HEK293 (cell line): ENCODE results near the gene COBL.

Source experiments
- KLF7 ChIP-seq: fragments of 450-650 bp; formaldehyde crosslinking; IDR thresholded peaks from 2 replicates; pipeline ENCODE4 v1.5.1; 2016; ENCODE audit warnings: missing biosample characterization, missing genetic modification characterization, borderline replicate concordance
- SP3 ChIP-seq: fragments of 450-650 bp; formaldehyde crosslinking; IDR thresholded peaks from 2 replicates; pipeline ENCODE4 v1.5.1; 2016; ENCODE audit warnings: missing biosample characterization, missing genetic modification characterization
- ZNF114 ChIP-seq: fragments of 450-650 bp; formaldehyde crosslinking; IDR thresholded peaks from 2 replicates; pipeline ENCODE4 v1.5.0; 2017; ENCODE audit warnings: missing biosample characterization, missing genetic modification characterization
- ZNF184 ChIP-seq: fragments of 450-650 bp; IDR thresholded peaks from 2 replicates; pipeline ENCODE4 v1.5.1; 2018; ENCODE audit warnings: missing biosample characterization, mild to moderate bottlenecking, missing genetic modification characterization
- ZNF324 ChIP-seq: fragments of 450-650 bp; formaldehyde crosslinking; IDR thresholded peaks from 2 replicates; pipeline ENCODE4 v1.5.1; 2016; ENCODE audit warnings: missing biosample characterization, missing genetic modification characterization
- ZNF623 ChIP-seq: fragments of 450-650 bp; formaldehyde crosslinking; IDR thresholded peaks from 2 replicates; pipeline ENCODE4 v1.5.1; 2016; ENCODE audit warnings: missing biosample characterization, missing genetic modification characterization
- ZNF660 ChIP-seq: fragments of 450-650 bp; IDR thresholded peaks from 2 replicates; pipeline ENCODE4 v1.5.1; 2018; ENCODE audit warnings: missing biosample characterization, mild to moderate bottlenecking, missing genetic modification characterization
- ZNF777 ChIP-seq: fragments of 450-650 bp; formaldehyde crosslinking; IDR thresholded peaks from 2 replicates; pipeline ENCODE4 v1.5.1; 2017; ENCODE audit warnings: missing biosample characterization, missing genetic modification characterization, borderline replicate concordance
- ZNF785 ChIP-seq: fragments of 450-650 bp; formaldehyde crosslinking; IDR thresholded peaks from 2 replicates; pipeline ENCODE4 v1.5.1; 2016; ENCODE audit warnings: missing biosample characterization, missing genetic modification characterization
- TF ChIP-seq, protein P1 (sequence below): fragments of 450-650 bp; formaldehyde crosslinking; IDR thresholded peaks from 2 replicates; pipeline ENCODE4 v1.5.1; 2016; ENCODE audit warnings: missing biosample characterization, missing genetic modification characterization
- TF ChIP-seq, protein P2 (sequence below): fragments of 450-650 bp; formaldehyde crosslinking; IDR thresholded peaks from 2 replicates; pipeline ENCODE4 v1.5.1; 2016; ENCODE audit warnings: missing biosample characterization, missing genetic modification characterization
- TF ChIP-seq, protein P3 (sequence below): fragments of 450-650 bp; formaldehyde crosslinking; IDR thresholded peaks from 2 replicates; pipeline ENCODE4 v1.5.1; 2016; ENCODE audit warnings: missing biosample characterization, missing genetic modification characterization

DNA sequence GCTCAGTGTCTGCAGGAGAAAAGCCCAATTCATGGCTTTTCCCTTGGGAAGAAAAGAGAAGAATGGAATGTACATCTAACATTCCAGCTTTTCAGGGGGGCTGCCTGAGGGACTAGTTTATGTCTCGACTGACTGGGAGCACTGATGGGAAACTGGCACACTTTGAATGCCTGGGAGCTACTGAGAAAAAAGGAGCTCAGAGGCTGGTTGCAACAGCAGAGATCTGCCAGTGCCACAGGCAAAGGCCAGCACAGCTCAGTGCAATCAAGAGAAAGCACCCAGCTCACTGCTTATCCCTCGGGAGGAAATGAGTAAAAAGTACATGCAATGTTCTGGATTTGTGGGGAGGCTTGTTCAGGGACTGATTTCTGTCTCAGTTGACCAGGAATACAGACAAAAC, 226.2 kb downstream of the COBL start:
- TF ChIP-seq ZNF660 (tag by site-specific recombination) (no peak), ZNF114 (no peak), ZNF777 (no peak), ZNF324 (tag by site-specific recombination) (no peak), KLF7 (tag by site-specific recombination) (no peak), SP3 (tag by site-specific recombination) (no peak), ZNF785 (tag by site-specific recombination) (no peak), ZNF184 (tag by site-specific recombination) (no peak), ZNF623 (tag by site-specific recombination) (no peak)
- TF ChIP-seq, protein P1, sequence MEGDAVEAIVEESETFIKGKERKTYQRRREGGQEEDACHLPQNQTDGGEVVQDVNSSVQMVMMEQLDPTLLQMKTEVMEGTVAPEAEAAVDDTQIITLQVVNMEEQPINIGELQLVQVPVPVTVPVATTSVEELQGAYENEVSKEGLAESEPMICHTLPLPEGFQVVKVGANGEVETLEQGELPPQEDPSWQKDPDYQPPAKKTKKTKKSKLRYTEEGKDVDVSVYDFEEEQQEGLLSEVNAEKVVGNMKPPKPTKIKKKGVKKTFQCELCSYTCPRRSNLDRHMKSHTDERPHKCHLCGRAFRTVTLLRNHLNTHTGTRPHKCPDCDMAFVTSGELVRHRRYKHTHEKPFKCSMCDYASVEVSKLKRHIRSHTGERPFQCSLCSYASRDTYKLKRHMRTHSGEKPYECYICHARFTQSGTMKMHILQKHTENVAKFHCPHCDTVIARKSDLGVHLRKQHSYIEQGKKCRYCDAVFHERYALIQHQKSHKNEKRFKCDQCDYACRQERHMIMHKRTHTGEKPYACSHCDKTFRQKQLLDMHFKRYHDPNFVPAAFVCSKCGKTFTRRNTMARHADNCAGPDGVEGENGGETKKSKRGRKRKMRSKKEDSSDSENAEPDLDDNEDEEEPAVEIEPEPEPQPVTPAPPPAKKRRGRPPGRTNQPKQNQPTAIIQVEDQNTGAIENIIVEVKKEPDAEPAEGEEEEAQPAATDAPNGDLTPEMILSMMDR (tag by site-specific recombination): no peak
- TF ChIP-seq, protein P2, sequence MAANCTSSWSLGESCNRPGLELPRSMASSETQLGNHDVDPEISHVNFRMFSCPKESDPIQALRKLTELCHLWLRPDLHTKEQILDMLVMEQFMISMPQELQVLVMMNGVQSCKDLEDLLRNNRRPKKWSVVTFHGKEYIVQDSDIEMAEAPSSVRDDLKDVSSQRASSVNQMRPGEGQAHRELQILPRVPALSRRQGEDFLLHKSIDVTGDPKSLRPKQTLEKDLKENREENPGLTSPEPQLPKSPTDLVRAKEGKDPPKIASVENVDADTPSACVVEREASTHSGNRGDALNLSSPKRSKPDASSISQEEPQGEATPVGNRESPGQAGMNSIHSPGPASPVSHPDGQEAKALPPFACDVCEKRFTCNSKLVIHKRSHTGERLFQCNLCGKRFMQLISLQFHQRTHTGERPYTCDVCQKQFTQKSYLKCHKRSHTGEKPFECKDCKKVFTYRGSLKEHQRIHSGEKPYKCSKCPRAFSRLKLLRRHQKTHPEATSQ: no peak
- TF ChIP-seq, protein P3, sequence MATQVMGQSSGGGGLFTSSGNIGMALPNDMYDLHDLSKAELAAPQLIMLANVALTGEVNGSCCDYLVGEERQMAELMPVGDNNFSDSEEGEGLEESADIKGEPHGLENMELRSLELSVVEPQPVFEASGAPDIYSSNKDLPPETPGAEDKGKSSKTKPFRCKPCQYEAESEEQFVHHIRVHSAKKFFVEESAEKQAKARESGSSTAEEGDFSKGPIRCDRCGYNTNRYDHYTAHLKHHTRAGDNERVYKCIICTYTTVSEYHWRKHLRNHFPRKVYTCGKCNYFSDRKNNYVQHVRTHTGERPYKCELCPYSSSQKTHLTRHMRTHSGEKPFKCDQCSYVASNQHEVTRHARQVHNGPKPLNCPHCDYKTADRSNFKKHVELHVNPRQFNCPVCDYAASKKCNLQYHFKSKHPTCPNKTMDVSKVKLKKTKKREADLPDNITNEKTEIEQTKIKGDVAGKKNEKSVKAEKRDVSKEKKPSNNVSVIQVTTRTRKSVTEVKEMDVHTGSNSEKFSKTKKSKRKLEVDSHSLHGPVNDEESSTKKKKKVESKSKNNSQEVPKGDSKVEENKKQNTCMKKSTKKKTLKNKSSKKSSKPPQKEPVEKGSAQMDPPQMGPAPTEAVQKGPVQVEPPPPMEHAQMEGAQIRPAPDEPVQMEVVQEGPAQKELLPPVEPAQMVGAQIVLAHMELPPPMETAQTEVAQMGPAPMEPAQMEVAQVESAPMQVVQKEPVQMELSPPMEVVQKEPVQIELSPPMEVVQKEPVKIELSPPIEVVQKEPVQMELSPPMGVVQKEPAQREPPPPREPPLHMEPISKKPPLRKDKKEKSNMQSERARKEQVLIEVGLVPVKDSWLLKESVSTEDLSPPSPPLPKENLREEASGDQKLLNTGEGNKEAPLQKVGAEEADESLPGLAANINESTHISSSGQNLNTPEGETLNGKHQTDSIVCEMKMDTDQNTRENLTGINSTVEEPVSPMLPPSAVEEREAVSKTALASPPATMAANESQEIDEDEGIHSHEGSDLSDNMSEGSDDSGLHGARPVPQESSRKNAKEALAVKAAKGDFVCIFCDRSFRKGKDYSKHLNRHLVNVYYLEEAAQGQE: no peak
